H1 (cell line): ENCODE results near the gene AGPAT3. TPM values are rescaled to one million over a fixed set of nuclear protein-coding genes. Genes with fewer than 3 reads are reported as not detected.
"Not testable (repeated sequence)": the region's sequence is repeated elsewhere in the genome, so short reads cannot be mapped to it uniquely, and the experiment has no call there.

Experiments
- CTCF ChIA-PET: fragments of 300-600 bp; sonication (Branson Sonifier 250); formaldehyde crosslinking; loops from one replicate; lab custom pipeline; 2021; ENCODE audit not compliant: partially characterized antibody; lab: Charles Lee
- POLR2A ChIA-PET: fragments of 300-600 bp; sonication (Branson Sonifier 250); formaldehyde crosslinking; loops from one replicate; lab custom pipeline; 2021; ENCODE audit warnings: inconsistent platforms; ENCODE audit not compliant: partially characterized antibody; lab: Charles Lee
- DNase-seq, 2 experiments: peaks; one replicate each; pipeline versions ENCODE4 v3.0.0 to v3.0.0-alpha.2; 2010 to 2022; ENCODE audit warnings: low spot score in 2 of 2, low read depth in 1 of 2, mixed read lengths in 1 of 2
- FAIRE-seq: peaks from 2 replicates; lab custom pipeline; 2011; peaks lifted over from hg19 to GRCh38; lab: Jason Lieb, UNC
- H2AFZ ChIP-seq: 2 replicates; pipeline ENCODE4 v1.8.1; 2012; ENCODE audit warnings: low read length, inconsistent platforms
- H2AK5ac ChIP-seq: 2 replicates; pipeline ENCODE4 v1.6.1; 2013; ENCODE audit warnings: low read depth, low read length
- H2BK120ac ChIP-seq: replicated peaks from 2 replicates; pipeline ENCODE3; 2013; ENCODE audit warnings: low read depth, low read length, inconsistent platforms
- H2BK12ac ChIP-seq: 2 replicates; pipeline ENCODE4 v1.6.1; 2013; ENCODE audit warnings: low read depth, low read length
- H2BK15ac ChIP-seq: 2 replicates; pipeline ENCODE4 v1.6.1; 2013; ENCODE audit warnings: low read length
- H2BK20ac ChIP-seq: 2 replicates; pipeline ENCODE4 v1.6.1; 2013; ENCODE audit warnings: low read length
- H2BK5ac ChIP-seq: 2 replicates; pipeline ENCODE4 v1.6.1; 2013; ENCODE audit warnings: low read depth, low read length
- H3K14ac ChIP-seq: 2 replicates; pipeline ENCODE4 v1.6.1; 2013; ENCODE audit warnings: inconsistent platforms; ENCODE audit not compliant: insufficient read length
- H3K18ac ChIP-seq: 2 replicates; pipeline ENCODE4 v1.6.1; 2013; ENCODE audit warnings: low read length; ENCODE audit errors: extremely low read depth
- H3K23ac ChIP-seq: 2 replicates; pipeline ENCODE4 v1.6.1; 2013; ENCODE audit warnings: inconsistent platforms; ENCODE audit not compliant: insufficient read length
- H3K23me2 ChIP-seq: 2 replicates; pipeline ENCODE4 v1.6.1; 2013; ENCODE audit warnings: low read depth, low read length
- H3K27ac ChIP-seq: 2 replicates; pipeline ENCODE4 v1.6.1; 2011; ENCODE audit warnings: low read depth, low read length, inconsistent platforms
- H3K27me3 ChIP-seq, 4 experiments: replicated peaks in 1 of 4; 1 replicate in 1 of 4; 2 replicates in 3 of 4; pipeline versions ENCODE4 v1.6.1 to v1.8.1; 2011 to 2013; ENCODE audit warnings: low read length in 3 of 4, mild to moderate bottlenecking in 3 of 4, inconsistent platforms in 2 of 4, mixed read lengths in 2 of 4, moderate library complexity in 1 of 4; ENCODE audit not compliant: control insufficient read depth in 3 of 4, insufficient read depth in 3 of 4; ENCODE audit errors: extremely low read depth in 1 of 4
- H3K36me3 ChIP-seq, 4 experiments: 2 replicates each; pipeline versions ENCODE4 v1.6.1 to v1.8.1; 2011 to 2013; ENCODE audit warnings: mild to moderate bottlenecking in 4 of 4, low read length in 3 of 4, moderate library complexity in 2 of 4, control low read depth in 1 of 4, inconsistent platforms in 1 of 4; ENCODE audit not compliant: insufficient read depth in 4 of 4, control insufficient read depth in 2 of 4
- H3K4ac ChIP-seq: replicated peaks from 2 replicates; pipeline ENCODE3; 2013; ENCODE audit warnings: low read length, low read depth, mixed read lengths, inconsistent platforms; ENCODE audit not compliant: insufficient read length
- H3K4me1 ChIP-seq, 4 experiments: replicated peaks in 1 of 4; 1 replicate in 1 of 4; 2 replicates in 3 of 4; pipeline versions ENCODE4 v1.6.1 to v1.8.1; 2011 to 2013; ENCODE audit warnings: low read length in 3 of 4, inconsistent platforms in 2 of 4, mixed read lengths in 1 of 4; ENCODE audit not compliant: insufficient read depth in 4 of 4, control insufficient read depth in 3 of 4
- H3K4me2 ChIP-seq, 2 experiments: 2 replicates each; pipeline versions ENCODE4 v1.6.1 to v1.8.1; 2011 to 2013; ENCODE audit warnings: low read depth in 2 of 2, low read length in 2 of 2, control low read depth in 1 of 2, inconsistent platforms in 1 of 2, mild to moderate bottlenecking in 1 of 2; ENCODE audit not compliant: insufficient read depth in 1 of 2
- H3K4me3 ChIP-seq, 4 experiments: fragments of 200-600, 300-600 bp in 1 of 4; sonication (generic), shearing (Covaris generic), sonication (Bioruptor Twin) in 1 of 4; 2 replicates each; pipeline versions ENCODE4 v1.5.1 to v1.8.1; 2011 to 2016; ENCODE audit warnings: low read length in 4 of 4, low read depth in 3 of 4, control low read depth in 2 of 4, inconsistent platforms in 2 of 4, mild to moderate bottlenecking in 2 of 4, mixed read lengths in 1 of 4, moderate library complexity in 1 of 4; ENCODE audit not compliant: insufficient read depth in 2 of 4; ENCODE audit errors: extremely low read depth in 1 of 4
- H3K56ac ChIP-seq: replicated peaks from 2 replicates; pipeline ENCODE3; 2013; ENCODE audit warnings: low read depth, mild to moderate bottlenecking, mixed read lengths, low read length, inconsistent platforms; ENCODE audit not compliant: insufficient read length
- H3K79me1 ChIP-seq: 2 replicates; pipeline ENCODE4 v1.6.1; 2013; ENCODE audit warnings: low read depth, low read length, control low read depth
- H3K79me2 ChIP-seq, 2 experiments: 2 replicates each; pipeline versions ENCODE4 v1.6.1 to v1.8.1; 2012 to 2013; ENCODE audit warnings: low read length in 2 of 2, mild to moderate bottlenecking in 2 of 2, inconsistent platforms in 1 of 2; ENCODE audit not compliant: insufficient read depth in 2 of 2, control insufficient read depth in 1 of 2
- H3K9ac ChIP-seq, 4 experiments: replicated peaks in 1 of 4; 1 replicate in 1 of 4; 2 replicates in 3 of 4; pipeline versions ENCODE4 v1.6.1 to v1.8.1; 2011 to 2013; ENCODE audit warnings: low read depth in 3 of 4, low read length in 3 of 4, control low read depth in 2 of 4, mild to moderate bottlenecking in 2 of 4, moderate library complexity in 2 of 4, inconsistent platforms in 1 of 4; ENCODE audit errors: extremely low read depth in 1 of 4
- H3K9me3 ChIP-seq, 2 experiments: 2 replicates each; pipeline versions ENCODE4 v1.6.1 to v1.8.1; 2012 to 2013; ENCODE audit warnings: mild to moderate bottlenecking in 2 of 2, moderate library complexity in 2 of 2, control low read depth in 1 of 2, inconsistent platforms in 1 of 2, low read depth in 1 of 2, low read length in 1 of 2, mixed read lengths in 1 of 2; ENCODE audit not compliant: insufficient read depth in 2 of 2
- H4K20me1 ChIP-seq, 2 experiments: replicated peaks in 1 of 2; 2 replicates each; pipeline versions ENCODE3 to v1.8.1; 2011 to 2013; ENCODE audit warnings: inconsistent platforms in 2 of 2, low read length in 2 of 2, mild to moderate bottlenecking in 1 of 2; ENCODE audit not compliant: insufficient read depth in 2 of 2, control insufficient read depth in 1 of 2
- H4K5ac ChIP-seq: 2 replicates; pipeline ENCODE4 v1.6.1; 2013; ENCODE audit warnings: low read length, low read depth, mixed read lengths, inconsistent platforms; ENCODE audit not compliant: insufficient read length
- H4K8ac ChIP-seq: 2 replicates; pipeline ENCODE4 v1.8.0; 2013; ENCODE audit warnings: mild to moderate bottlenecking, moderate library complexity, low read length, inconsistent platforms; ENCODE audit not compliant: insufficient read depth; ENCODE audit errors: extremely low read depth
- H4K91ac ChIP-seq: replicated peaks from 2 replicates; pipeline ENCODE3; 2013; ENCODE audit warnings: low read length, mixed read lengths, inconsistent platforms; ENCODE audit not compliant: insufficient read length
- CEBPB ChIP-seq: IDR thresholded peaks from 2 replicates; pipeline ENCODE4 v1.6.1; 2012; ENCODE audit warnings: low read depth, low read length
- CHD2 ChIP-seq: IDR thresholded peaks from 2 replicates; pipeline ENCODE4 v1.6.1; 2012; ENCODE audit warnings: low read length, improper control_type of control experiment
- KDM1A ChIP-seq: fragments of 200-600, 300-600 bp; sonication (generic); IDR thresholded peaks from 2 replicates; pipeline ENCODE4 v1.7.1; 2016; ENCODE audit warnings: mild to moderate bottlenecking, low read length, borderline replicate concordance
- NRF1 ChIP-seq: IDR thresholded peaks from 2 replicates; pipeline ENCODE4 v1.6.1; 2011; ENCODE audit warnings: mild to moderate bottlenecking, low read depth, low read length, improper control_type of control experiment
- PHF8 ChIP-seq: fragments of 200-600 bp; sonication (generic); conservative IDR thresholded peaks from 2 replicates; pipeline ENCODE4 v1.7.1; 2012; ENCODE audit warnings: low read depth, mild to moderate bottlenecking, inconsistent platforms, low read length, moderate library complexity
- TBP ChIP-seq: IDR thresholded peaks from 2 replicates; pipeline ENCODE4 v1.6.1; 2011; ENCODE audit warnings: low read depth, low read length, improper control_type of control experiment
- WGBS, 2 experiments: shearing (Covaris generic) in 1 of 2; methylation state at CpG; one replicate each; pipeline versions ENCODE4 v1.1.6 to v1.1.7; 2013 to 2015; ENCODE audit warnings: low lambda C conversion rate in 2 of 2, mixed read lengths in 2 of 2, inconsistent platforms in 1 of 2, low coverage in 1 of 2, missing lambda C conversion rate in 1 of 2; ENCODE audit not compliant: insufficient replicate concordance in 2 of 2, insufficient coverage in 1 of 2, insufficient read length in 1 of 2; ENCODE audit errors: extremely low coverage in 1 of 2, missing lambda C conversion rate in 1 of 2; 5-methylcytosine and 5-hydroxymethylcytosine counted together
- polyA plus RNA-seq, 7 experiments: library from polyadenylated mRNA; depleted of rRNA in 3 of 7; stranded (reverse) in 5 of 7; unstranded in 2 of 7; fragments of >200 nt in 5 of 7; fragments of 200-250 nt in 2 of 7; gene quantifications; 1 replicate in 5 of 7; 2 replicates in 1 of 7; 4 replicates in 1 of 7; pipeline versions ENCODE4 v1.2.1 to v1.2.3, GENCODE V29; 2011 to 2013; ENCODE audit warnings: missing spikeins in 2 of 7, mixed read lengths in 2 of 7
- total RNA-seq: library from RNA; stranded (reverse); fragmentation: NEBNext Ultra II Directional; extraction: Animal tissue kit (Norgen Biotek cat#: 25700); gene quantifications from 2 replicates; pipeline ENCODE4 v1.2.1, GENCODE V29; 2021

AGPAT3 gene
- total and polyA plus RNA-seq, 2 of the 8 experiments (the other 6 are each of a cell fraction or from before 2014, with no cell fraction given), result 5.8 to 7.3 TPM

GRCh38 chr21:43820466-43820865, 44.6 kb upstream of the AGPAT3 start (continued):
- TF ChIP-seq NRF1 (no peak), CHD2 (no peak), PHF8 (no peak), TBP (no peak), KDM1A (no peak), CEBPB (no peak)
- TF ChIP-seq, all 59 proteins: peak for 0

DNA sequence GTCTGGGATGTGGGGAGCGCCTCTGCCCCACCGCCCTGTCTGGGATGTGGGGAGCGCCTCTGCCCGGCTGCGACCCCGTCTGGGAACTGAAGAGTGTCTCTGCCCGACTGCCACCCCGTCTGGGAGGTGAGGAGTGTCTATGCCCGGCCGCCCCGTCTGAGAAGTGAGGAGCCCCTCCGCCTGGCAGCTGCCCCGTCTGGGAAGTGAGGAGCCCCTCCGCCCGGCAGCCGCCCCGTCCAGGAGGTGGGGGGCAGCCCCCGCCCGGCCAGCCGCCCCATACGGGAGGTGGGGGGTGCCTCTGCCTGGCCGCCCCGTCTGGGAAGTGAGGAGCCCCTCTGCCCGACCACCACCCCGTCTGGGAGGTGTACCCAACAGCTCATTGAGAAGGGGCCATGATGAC, 42.9 kb upstream of the AGPAT3 start:
- FAIRE-seq, H3K4me1 ChIP-seq, H3K4me3 ChIP-seq, H3K4me2 ChIP-seq, POLR2A ChIA-PET, H2BK20ac ChIP-seq, H3K23ac ChIP-seq, H3K27me3 ChIP-seq, H3K14ac ChIP-seq, DNase-seq, H3K79me1 ChIP-seq, H4K5ac ChIP-seq, H2BK5ac ChIP-seq, H3K23me2 ChIP-seq, H4K20me1 ChIP-seq, H3K18ac ChIP-seq, H3K56ac ChIP-seq, H4K91ac ChIP-seq, H3K9ac ChIP-seq, H2AFZ ChIP-seq, H2AK5ac ChIP-seq, H2BK120ac ChIP-seq, H3K79me2 ChIP-seq, H2BK12ac ChIP-seq, H3K4ac ChIP-seq, H3K27ac ChIP-seq, H3K36me3 ChIP-seq, H2BK15ac ChIP-seq, H4K8ac ChIP-seq: not testable (repeated sequence)
- 90% methylated on average over 10 of the region's 25 CpGs; no CpG with 5 or more reads in 1 of the 2 experiments for WGBS, 2 experiments
- peaks cover 0 to 15% of the 10 kb centered on the region in 2 experiments; a peak in 1 of 4 replicates for H3K9me3 ChIP-seq
- CTCF ChIA-PET, result interaction anchor here (2.8 kb wide), 1 partner anchor 153 kb away, joined by 12 read pairs; no protein-coding TSS in a partner anchor
